ENCODE data around the gene RBPJ.

Gene RBPJ

DNA sequence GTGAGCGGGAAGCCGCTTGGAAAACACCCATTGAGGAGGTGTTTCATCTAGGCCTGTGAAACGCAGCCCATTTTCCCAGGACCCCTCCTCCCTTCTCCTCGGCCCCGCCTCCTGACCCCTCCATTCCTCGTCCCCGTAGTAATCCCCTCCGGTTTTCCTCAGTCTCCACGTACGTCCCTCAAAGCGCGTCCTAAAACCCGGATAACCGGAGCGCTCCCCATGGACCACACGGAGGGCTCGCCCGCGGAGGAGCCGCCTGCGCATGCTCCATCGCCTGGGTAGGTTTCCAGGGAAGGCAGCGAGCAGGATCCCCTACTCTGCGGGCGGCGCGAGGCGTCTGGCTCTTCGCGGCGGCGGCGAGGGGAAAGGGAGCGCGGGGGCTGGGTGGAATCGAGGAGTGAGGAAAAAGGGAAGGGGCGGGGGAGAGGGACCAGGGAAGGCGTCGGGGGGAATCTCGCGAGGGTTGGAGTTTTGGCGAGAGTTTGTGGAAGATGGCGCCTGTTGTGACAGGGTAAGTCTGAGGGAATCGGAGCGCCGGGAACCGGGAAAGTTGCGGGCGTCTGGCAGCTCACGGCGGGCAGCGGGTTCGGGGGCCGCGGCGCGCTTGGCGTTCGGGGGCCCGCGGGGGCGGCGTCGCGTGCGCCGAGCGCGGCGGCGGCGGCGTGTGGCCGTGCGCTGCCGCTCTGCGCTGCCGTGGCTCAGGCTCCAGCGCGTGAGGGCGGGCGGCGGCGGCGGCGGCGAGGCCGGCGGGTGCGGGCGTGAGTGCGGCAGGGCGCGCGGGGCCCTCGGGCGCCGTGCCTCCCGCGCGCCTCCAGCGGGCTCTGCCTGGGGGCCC lies at the start of gene RBPJ:
Gene RBPJ, plus strand, starts transcription at position 477 of the 835 bp plus-strand sequence. Its CDS starts 15 bp downstream, at position 492.
- Mint-ChIP-seq H3K4me3 (peak within 1 kb of the TSS; percentile 96 to 99 (median 96)), H3K27me3 (ENCODE audit: low read depth) (no peaks in the 10 kb centered on the region), H3K4me1 (peaks cover 35% of the 10 kb centered on the region), H3K36me3 (ENCODE audit: low read depth) (no peaks in the 10 kb centered on the region), H3K9me3 (peaks cover 9% of the 10 kb centered on the region), H3K27ac (peak within 1 kb of the TSS; percentile 88 to 96 (median 95))
- TF ChIP-seq, protein P1, sequence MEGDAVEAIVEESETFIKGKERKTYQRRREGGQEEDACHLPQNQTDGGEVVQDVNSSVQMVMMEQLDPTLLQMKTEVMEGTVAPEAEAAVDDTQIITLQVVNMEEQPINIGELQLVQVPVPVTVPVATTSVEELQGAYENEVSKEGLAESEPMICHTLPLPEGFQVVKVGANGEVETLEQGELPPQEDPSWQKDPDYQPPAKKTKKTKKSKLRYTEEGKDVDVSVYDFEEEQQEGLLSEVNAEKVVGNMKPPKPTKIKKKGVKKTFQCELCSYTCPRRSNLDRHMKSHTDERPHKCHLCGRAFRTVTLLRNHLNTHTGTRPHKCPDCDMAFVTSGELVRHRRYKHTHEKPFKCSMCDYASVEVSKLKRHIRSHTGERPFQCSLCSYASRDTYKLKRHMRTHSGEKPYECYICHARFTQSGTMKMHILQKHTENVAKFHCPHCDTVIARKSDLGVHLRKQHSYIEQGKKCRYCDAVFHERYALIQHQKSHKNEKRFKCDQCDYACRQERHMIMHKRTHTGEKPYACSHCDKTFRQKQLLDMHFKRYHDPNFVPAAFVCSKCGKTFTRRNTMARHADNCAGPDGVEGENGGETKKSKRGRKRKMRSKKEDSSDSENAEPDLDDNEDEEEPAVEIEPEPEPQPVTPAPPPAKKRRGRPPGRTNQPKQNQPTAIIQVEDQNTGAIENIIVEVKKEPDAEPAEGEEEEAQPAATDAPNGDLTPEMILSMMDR (IDR thresholded peaks at IDR 0.05; ENCODE audit: unreplicated experiment in 3 of 3), result no peak

DNA sequence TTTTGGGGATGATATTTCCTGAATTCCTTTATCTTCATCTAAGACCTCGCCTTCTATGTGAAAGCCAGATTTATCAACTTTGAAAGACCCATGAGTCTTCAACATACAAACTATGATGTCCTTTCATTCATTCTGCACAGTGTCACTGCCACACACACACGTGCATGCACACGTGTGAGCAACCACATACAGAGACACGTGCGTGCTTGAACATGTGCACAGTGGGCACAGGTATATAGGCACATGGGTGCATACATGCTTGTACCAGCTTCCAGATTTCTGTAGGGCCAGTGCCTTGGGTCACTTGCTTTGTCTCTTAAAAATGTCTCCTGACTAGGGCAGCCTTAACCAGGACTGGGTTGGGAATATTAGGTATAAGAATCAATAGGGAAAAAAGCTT lies 49.1 kb upstream of the RBPJ start:
- TF ChIP-seq, protein P1 (IDR thresholded peaks at IDR 0.05; ENCODE audit: unreplicated experiment in 3 of 3), result no peak
- Mint-ChIP-seq H3K4me1 (peaks cover 18% of the 10 kb centered on the region), H3K9me3 (no peaks in the 10 kb centered on the region), H3K36me3 (ENCODE audit: low read depth) (no peaks in the 10 kb centered on the region), H3K27ac (no peak overlapping the region), H3K27me3 (ENCODE audit: low read depth) (peaks cover 13% of the 10 kb centered on the region), H3K4me3 (no peak overlapping the region)

DNA sequence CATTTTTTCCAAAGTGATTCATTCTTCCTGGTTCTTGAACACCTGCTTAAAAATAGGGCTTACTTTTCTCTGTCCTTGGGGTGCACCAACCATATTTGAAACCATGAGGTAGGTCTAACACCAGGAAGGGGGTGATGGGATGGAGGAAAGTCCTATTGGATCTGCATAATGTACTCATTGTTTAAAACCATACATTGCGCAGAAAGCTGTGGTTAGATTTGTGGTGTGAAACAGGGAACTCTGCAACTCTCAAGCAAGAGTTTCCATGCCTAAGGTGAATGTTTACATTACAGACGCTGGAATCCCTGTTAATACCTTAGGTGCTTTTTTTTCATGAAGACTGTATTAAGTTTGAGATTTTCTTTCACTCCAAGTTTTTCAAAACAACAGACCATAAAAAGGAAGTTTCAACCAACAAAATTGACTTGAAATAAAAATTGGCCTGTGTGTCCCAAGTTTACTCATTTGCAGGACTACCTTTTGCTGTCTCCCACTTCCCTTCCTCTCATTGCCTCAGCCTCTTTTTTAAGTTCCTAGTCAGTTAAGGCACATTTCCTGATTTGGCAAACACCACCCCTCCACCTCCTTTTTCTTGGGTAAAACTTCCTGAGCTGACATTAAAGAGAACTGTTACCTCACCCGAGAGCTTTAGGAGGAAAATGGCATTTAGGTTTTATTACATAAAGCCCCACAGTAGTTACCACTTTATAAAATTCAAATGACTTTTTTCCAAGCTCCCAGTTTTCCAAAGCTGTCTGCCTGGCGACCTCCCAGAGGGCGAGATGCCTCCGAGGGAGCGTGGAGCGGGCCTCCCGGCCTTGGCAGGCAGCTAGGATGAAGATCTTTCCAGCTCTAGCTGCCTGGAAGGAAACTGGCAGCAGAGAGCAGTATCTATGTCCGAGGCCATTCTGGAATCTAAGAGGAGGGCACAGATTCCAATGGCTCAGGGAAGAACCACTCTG lies 47.9 kb upstream of the RBPJ start:
- Mint-ChIP-seq H3K4me3 (no peak overlapping the region), H3K27me3 (ENCODE audit: low read depth) (peaks cover 13% of the 10 kb centered on the region), H3K4me1 (peaks cover 11% of the 10 kb centered on the region), H3K36me3 (ENCODE audit: low read depth) (no peaks in the 10 kb centered on the region), H3K9me3 (no peaks in the 10 kb centered on the region), H3K27ac (no peak overlapping the region)
- TF ChIP-seq, protein P1 (IDR thresholded peaks at IDR 0.05; ENCODE audit: unreplicated experiment in 3 of 3), result no peak

DNA sequence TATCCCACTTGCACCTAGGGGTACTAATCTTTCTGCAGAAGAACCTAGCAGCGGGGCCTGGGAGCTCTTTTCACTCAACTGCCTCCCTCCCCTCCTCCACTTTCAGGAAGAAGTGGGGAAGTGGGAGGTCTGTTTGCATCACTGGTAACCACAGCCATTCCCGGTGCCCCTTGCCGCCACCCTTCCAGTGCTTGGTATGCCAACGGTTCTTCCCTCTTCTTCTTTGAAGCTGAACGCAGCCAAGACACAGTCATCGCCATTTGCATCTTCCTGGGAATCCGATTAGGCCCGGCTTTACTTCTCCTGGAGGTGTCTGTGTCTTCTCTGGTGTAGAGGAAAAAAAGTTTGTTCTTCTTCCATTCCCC lies 47.2 kb upstream of the RBPJ start:
- Mint-ChIP-seq H3K4me1 (peaks cover 4% of the 10 kb centered on the region), H3K4me3 (no peak overlapping the region), H3K27ac (no peak overlapping the region), H3K36me3 (ENCODE audit: low read depth) (no peaks in the 10 kb centered on the region), H3K9me3 (no peaks in the 10 kb centered on the region), H3K27me3 (ENCODE audit: low read depth) (peaks cover 13% of the 10 kb centered on the region)
- TF ChIP-seq, protein P1 (IDR thresholded peaks at IDR 0.05; ENCODE audit: unreplicated experiment in 3 of 3), result no peak

DNA sequence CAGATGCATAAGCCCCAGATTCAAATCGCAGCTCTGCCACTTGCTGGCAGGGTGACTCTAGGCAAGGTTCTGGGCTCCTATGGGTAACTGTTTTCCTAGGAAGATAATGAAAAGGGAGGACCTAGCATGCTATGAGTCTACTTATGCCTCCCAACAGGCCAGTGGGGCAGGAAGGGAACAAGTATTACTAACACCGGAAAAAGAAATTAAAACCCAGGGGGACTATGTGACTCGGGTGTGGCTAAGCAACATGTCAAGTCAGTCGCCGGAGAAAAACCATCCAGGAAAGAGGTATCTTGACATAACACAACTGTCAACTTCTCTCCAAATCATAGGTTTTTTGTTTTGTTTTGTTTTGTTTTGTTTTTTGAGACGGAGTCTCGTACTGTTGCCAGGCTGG lies 45.5 kb upstream of the RBPJ start:
- H3K27me3 Mint-ChIP-seq (ENCODE audit: low read depth), result peaks cover 13% of the 10 kb centered on the region
- no peak overlapping the region for H3K27ac Mint-ChIP-seq
- H3K4me3 Mint-ChIP-seq, result no peak overlapping the region
- TF ChIP-seq, protein P1 (IDR thresholded peaks at IDR 0.05; ENCODE audit: unreplicated experiment in 3 of 3), result no peak
- no peaks in the 10 kb centered on the region for H3K36me3 Mint-ChIP-seq (ENCODE audit: low read depth)
- H3K4me1 Mint-ChIP-seq, result no peaks in the 10 kb centered on the region
- H3K9me3 Mint-ChIP-seq, result no peaks in the 10 kb centered on the region

Measured in nephron (organoid).